HG03108 (cell line): Measurements from ENCODE around the gene MCUR1.
"Not testable (repeated sequence)": the region's sequence is repeated elsewhere in the genome, so short reads cannot be mapped to it uniquely, and the experiment has no call there.

ENCODE experiments used
- ATAC-seq: cut with Tn5 transposase; IDR thresholded peaks from one replicate; pipeline ENCODE4 v1.9.1; 2021; ENCODE audit warnings: moderate library complexity; ENCODE audit not compliant: unreplicated experiment

MCUR1 gene

GRCh38 chr6:13778028-13778427 lies 36.3 kb downstream of the MCUR1 start:
- ATAC-seq: no peak

GRCh38 chr6:13776602-13777001 lies 37.8 kb downstream of the MCUR1 start:
- ATAC-seq: no peak

GRCh38 chr6:13775466-13775865 lies 38.9 kb downstream of the MCUR1 start:
- not testable (repeated sequence) for ATAC-seq

- not testable (repeated sequence) for ATAC-seq
Measured at GRCh38 chr6:13772358-13773030, 41.9 kb downstream of the MCUR1 start.

- ATAC-seq: no peak
Measured at GRCh38 chr6:13769655-13770053, 44.7 kb downstream of the MCUR1 start.

- no peak for ATAC-seq
Measured at GRCh38 chr6:13769034-13769654, 45.2 kb downstream of the MCUR1 start.

GRCh38 chr6:13767121-13767808 lies 47.1 kb downstream of the MCUR1 start:
- ATAC-seq: no peak

- no peak for ATAC-seq
Measured at GRCh38 chr6:13766201-13766634, 48.1 kb downstream of the MCUR1 start.

GRCh38 chr6:13765570-13765969 lies 48.8 kb downstream of the MCUR1 start:
- ATAC-seq: no peak

- ATAC-seq: no peak
Measured at GRCh38 chr6:13764996-13765395, 49.4 kb downstream of the MCUR1 start.

- no peak for ATAC-seq
Measured at GRCh38 chr6:13763740-13764381, 50.5 kb downstream of the MCUR1 start.

- ATAC-seq: no peak
Measured at GRCh38 chr6:13762611-13763441, 51.5 kb downstream of the MCUR1 start.

- ATAC-seq: no peak
Measured at GRCh38 chr6:13761361-13762036, 52.9 kb downstream of the MCUR1 start.

- no peak for ATAC-seq
Measured at GRCh38 chr6:13760307-13761304, 53.8 kb downstream of the MCUR1 start.

- ATAC-seq: no peak
Measured at GRCh38 chr6:13759025-13759424, 55.3 kb downstream of the MCUR1 start.

GRCh38 chr6:13754644-13755043 lies 59.7 kb downstream of the MCUR1 start:
- ATAC-seq: no peak

- ATAC-seq: no peak
Measured at GRCh38 chr6:13743736-13744127, 70.6 kb downstream of the MCUR1 start.

GRCh38 chr6:13742961-13743735 lies 71.2 kb downstream of the MCUR1 start:
- ATAC-seq: no peak
